ENCODE data around the gene PDE2A. TPM values are rescaled to one million over a fixed set of nuclear protein-coding genes. Genes with fewer than 3 reads are reported as not detected.

Gene PDE2A
- total RNA-seq, 1 donor from 2014 or later: 8.4 TPM

- no peak for DNase-seq (ENCODE audit: low read depth, low spot score)
Measured at GRCh38 chr11:72591785-72592502, 82.3 kb downstream of the PDE2A start.

GRCh38 chr11:72591023-72591422, 83.2 kb downstream of the PDE2A start:
- no peak for DNase-seq (ENCODE audit: low read depth, low spot score)

- no peak for DNase-seq (ENCODE audit: low read depth, low spot score)
Measured at GRCh38 chr11:72589802-72590761, 84.1 kb downstream of the PDE2A start.

- no peak for DNase-seq (ENCODE audit: low read depth, low spot score)
Measured at GRCh38 chr11:72588421-72589410, 85.5 kb downstream of the PDE2A start.

GRCh38 chr11:72587696-72588095, 86.5 kb downstream of the PDE2A start:
- DNase-seq (ENCODE audit: low read depth, low spot score): no peak

DNA sequence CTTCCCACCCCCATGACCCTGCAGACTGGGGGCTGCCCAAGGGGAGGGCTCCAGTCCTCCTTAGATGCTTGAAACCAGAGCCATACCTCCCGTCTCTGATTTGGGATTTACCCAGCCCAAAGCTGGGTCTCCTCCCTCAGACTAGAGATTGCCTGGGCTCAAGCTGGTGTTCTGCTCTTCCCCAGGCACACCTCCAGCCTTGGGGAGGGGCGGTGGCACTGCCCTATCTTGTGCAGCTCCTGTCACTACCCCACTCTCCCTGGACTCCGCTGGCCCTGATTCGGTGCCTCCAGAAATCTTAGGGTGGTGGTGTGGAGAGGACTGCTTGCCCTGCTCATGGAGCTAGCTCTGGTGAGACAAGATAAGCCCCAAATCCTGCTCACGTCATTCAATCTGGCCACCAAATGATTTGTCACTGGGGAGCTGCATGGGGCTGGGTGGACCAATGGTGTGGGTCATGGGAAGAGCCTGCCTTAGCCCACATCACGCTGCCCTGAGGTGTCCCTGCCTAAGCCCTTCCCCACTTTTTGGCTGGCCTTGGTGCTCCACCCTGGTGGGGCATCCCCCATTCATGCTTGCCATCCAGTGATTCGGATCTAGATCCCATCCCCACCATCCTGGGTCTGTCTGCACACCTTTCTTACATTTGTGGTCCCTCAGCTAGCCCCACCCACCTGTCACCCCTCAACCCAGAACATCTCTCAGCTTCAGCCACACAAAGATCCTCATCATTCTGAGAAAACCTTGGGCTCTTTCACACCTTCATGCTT, 87.7 kb downstream of the PDE2A start:
- no peak for DNase-seq (ENCODE audit: low read depth, low spot score)

GRCh38 chr11:72585762-72586311, 88.4 kb downstream of the PDE2A start:
- no peak for DNase-seq (ENCODE audit: low read depth, low spot score)

GRCh38 chr11:72584939-72585597, 89.2 kb downstream of the PDE2A start:
- no peak for DNase-seq (ENCODE audit: low read depth, low spot score)

DNA sequence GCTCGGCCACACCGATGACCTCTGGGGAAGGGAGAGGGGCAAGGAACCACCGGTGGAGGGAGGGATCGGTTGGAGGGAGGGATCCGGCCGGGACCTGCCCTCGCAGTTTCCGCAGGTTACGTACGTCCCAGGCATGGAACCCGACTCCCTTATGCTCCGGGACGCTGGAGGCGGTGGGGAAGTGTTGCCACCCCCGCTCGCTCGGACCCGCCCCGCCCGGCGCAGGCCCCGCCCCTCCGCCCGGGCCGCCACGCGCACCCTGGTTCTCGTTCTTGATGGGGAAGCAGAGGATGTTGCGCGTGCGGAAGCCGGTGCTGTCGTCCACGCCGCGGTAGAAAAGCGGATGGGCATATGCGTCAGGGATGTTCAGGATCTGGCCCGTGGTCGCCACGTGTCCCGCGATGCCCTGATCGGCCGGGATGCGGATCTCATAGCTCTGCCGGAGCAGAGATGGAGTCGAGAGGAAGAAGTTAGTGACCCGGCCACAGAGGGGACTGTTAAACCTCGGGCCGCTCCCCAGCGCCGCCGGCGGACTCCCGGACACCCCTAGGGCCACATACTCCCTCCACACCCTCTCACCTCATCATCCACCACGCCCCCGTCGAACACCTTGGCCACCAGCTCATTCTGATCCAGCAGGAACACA, 89.8 kb downstream of the PDE2A start:
- DNase-seq (ENCODE audit: low read depth, low spot score): no peak

GRCh38 chr11:72583616-72584292, 90.5 kb downstream of the PDE2A start:
- DNase-seq (ENCODE audit: low read depth, low spot score): no peak

- no peak for DNase-seq (ENCODE audit: low read depth, low spot score)
Measured at GRCh38 chr11:72583177-72583553, 91.1 kb downstream of the PDE2A start.

- no peak for DNase-seq (ENCODE audit: low read depth, low spot score)
Measured at GRCh38 chr11:72582206-72583176, 91.7 kb downstream of the PDE2A start.

DNA sequence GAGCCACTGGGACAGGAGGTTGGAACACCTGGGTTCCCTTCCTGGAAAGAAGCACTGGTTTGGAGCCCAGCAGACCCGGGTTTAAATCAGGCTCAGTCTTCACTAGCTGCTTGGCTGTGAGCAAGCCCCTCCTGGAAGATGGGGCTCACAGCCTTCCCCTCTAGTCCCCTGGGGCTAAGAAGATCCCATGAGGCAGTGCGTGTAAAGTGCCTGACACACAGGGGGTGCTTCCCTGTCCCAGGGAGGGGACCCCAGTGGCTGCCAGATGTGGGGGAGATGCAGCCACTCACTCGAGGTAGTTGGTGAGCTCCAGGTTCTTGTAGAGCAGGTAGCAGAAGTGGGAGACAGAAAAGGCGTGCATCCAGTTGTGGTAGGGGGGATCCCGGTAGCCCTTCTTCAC, 93.2 kb downstream of the PDE2A start:
- no peak for DNase-seq (ENCODE audit: low read depth, low spot score)

DNA sequence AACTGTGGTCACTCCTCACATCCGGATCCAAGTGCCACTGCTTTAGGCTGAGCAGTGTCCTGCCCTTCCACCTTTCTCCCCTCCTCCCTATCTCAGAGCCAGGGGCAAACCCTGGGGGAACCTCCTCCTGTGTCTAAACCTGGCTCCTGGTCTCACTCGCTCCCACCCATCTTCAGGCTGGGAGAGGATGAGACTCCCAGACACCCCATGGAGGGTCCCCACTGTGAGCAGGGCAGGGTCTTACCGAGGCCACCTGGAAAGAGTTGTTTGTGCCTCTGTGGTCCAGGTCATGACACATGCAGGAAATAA, 93.6 kb downstream of the PDE2A start:
- DNase-seq (ENCODE audit: low read depth, low spot score): no peak

DNA sequence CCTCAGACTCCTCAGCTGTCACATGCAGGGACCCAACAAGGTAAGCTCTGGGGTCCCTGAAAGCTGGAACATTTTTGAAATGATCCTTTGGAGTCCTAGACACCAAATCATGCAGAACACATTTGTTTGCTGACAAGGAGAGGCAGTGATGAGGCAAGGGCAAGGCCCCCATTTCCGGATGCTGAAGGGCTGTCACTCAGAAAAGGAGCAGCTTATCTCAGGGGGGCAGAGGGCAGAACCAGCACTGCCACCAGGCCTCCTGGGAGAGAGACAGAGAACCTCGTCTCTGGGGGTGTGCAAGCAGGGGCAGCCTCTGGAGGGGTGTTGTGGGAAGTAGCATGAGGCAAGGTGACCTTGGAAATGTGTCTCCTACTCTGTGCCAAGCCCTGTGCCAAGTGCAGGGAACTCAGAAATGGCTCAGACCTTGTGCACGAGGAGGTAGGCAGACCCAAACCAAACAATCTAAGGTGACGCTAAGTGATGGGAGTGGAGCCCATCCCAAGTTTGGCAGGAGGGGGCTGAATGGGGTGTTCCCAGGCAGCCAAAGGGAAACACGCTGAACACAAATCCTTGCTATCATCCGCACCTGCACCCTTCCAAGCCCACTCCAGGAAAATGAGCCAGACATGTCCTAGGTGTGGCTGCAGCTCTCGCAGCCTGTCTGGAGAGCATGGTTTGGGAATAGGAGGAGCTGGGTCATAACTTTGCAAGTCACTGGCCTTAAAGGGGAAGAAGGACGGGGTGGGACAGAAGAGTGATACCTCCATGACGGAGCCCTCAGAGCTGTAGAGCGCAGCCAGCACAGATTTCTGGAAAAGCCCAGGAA, 94.2 kb downstream of the PDE2A start:
- DNase-seq (ENCODE audit: low read depth, low spot score): no peak

DNA sequence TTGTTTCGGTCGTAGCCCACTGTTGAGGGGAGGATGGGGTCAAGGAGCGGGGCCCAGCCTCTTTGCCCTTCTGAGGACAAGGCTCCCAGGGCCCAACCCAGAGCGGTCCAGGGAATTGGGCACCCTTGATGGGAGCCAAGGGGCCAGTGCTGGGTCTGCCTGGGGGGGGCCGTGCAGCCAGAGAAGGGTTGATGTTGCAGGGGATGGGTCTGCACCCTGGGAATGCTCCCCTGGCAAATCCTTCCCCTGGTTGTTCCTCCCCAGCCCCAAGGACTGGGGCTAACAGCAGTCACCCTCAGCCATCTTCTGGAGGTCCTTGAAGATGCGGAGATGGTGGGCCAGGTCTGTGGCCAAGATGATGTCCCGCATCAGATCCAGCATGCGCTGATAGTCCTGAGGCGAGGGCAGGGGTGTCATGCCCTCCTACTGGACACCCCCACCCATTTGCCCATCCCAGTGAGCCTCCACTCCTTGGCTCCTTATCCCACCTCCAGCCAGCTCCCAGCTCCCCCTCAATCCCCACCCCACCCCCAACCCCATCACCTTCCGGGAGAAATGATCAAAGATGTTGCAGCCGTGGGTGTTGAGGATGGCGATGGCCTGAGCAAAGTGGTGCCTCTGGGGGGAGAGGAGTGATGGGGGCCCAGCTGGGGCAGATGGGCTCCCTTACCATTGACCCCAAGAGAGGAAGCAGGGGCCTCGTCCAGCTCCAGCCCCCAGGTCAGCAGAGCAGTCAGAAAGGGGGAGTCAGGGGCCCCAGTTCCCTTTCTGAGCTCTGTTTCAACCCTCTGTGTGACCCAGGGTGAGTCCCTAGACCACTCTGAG, 95.0 kb downstream of the PDE2A start:
- DNase-seq (ENCODE audit: low read depth, low spot score): no peak
